GM18505 (cell line): Measurements from ENCODE around the gene NAGS.
"Not testable (repeated sequence)": the region's sequence is repeated elsewhere in the genome, so short reads cannot be mapped to it uniquely, and the experiment has no call there.

Source experiments
- ATAC-seq: cut with Tn5 transposase; IDR thresholded peaks from one replicate; pipeline ENCODE4 v1.9.1; 2021; ENCODE audit not compliant: unreplicated experiment
- POLR2A ChIP-seq: IDR thresholded peaks from 4 replicates; pipeline ENCODE4 v1.6.1; 2011; ENCODE audit warnings: borderline replicate concordance; ENCODE audit not compliant: insufficient read depth, insufficient read length; ENCODE audit errors: extremely low read depth

Gene NAGS

GRCh38 chr17:44006272-44006597 is 1.8 kb downstream of the NAGS start:
- no peak for ATAC-seq
- TF ChIP-seq POLR2A: no peak

DNA sequence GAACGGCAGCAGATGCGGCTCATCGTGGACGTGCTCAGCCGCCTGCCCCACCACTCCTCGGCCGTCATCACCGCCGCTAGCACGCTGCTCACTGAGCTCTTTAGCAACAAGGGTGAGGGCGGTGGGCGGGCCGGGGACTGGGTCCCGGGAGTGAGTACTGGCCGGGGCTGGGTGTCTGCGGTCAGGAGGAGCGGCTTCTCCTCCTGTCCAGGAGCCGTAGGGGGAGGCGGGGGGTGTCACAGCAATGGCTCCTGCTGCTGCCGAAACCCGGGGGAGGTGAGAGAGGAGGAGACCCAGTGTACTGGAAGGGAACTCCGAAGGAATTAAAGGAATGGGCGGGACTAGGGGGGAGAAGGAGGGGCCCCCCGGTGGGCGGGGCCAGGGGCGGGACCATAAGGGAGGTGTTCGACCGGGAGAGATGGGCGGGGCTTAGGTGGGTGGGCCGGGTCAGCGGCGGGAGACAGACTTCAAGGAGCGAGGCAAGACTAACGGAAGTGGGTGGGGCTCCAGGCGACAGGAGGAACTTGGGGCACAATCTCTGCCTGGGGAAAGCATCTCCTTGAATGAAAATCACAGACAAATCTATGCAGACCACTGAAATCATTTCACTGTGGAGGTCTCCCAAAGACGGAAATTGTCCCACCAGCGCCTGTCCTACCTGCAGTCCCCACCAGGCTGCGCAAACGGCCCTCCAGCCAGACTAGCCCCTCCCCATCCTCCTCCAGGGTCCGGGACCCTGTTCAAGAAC is 2.4 kb downstream of the NAGS start:
- TF ChIP-seq POLR2A: peak; percentile 33
- ATAC-seq: peak; percentile 55

GRCh38 chr17:44007346-44008204 is 3.2 kb downstream of the NAGS start:
- ATAC-seq: peak; percentile 5
- TF ChIP-seq POLR2A: no peak

DNA sequence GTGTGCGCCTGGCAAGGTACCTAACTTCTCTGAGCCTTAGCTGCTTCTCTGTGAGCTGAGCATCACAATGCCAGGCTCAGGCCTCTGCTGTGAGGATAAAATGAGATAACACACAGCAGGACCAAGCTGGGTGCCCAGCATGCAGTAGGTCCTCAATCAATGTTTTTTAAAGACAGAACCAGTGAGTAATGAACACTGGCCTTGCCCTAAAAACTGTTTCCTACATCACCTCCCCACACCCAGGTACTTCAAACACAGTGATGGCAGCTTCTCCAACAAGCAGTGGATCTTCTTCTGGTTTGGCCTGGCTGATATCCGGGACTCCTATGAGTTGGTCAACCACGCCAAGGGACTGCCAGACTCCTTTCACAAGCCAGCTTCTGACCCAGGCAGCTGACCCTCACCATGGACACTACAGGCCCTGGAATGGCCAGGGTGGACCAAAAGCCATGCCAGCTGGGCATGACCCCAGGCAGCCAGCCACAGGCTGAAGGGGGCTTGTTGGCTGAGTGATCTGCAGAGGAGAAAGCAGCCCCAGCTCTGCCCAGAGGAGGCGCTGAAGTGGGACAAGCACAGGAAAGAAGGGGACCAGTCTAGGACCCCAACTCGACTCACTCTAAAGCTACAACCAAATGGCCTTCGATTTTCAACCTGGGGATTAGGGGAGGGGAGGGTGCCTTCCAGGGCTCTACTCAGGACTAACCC is 3.9 kb downstream of the NAGS start:
- TF ChIP-seq POLR2A: no peak
- ATAC-seq: no peak

DNA sequence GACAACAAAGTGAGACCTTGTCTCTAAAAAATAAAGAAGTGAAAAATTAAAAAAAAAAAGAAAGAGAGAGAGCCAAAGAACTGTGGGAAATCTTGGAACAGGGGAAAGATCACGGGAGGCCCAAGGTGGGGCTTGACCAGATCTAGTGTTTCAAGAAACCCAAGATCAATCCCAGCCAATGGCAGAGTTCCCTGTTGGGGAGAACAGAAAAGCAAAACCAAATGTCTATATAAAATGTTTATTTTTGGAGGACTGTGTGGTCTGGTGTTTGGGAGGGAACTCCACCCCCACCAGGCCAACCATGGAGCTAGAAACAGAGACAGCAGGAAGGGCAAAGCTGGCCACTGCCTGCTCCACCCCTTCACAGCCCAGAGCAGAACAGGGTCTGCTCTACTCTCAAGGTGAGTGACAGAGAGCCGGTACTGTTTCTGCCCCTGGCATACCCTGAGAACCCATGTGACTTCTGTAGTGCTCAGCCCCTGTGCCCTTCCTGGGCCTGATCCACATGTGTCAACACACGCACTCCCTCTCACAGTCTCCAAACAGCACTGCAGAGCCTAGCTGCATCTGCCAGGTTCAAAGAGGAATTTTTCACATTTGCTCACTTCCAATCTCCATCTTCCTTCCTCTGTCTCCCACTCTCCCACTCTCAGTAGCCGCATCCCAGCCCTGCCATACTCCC is 6.7 kb downstream of the NAGS start:
- no peak for TF ChIP-seq POLR2A
- no peak for ATAC-seq

DNA sequence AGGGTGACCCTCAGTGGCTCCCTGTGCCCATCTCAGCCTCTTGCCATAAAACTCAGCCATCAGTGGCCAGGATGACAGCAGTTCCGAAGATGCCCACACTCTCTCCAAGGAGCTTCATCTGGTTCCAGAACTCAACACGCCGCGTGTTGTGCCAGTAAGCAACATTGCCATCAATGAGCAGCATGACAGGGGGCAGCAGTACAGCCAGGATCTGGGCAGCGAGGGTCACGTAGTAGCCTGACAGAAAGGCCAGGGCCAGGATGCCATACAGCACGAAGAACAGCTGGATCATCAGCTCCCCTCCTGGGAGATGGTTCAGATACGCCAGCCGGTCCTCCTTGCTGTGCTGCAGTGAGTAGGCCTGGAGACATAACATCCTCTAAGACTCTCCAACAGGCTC is 7.5 kb downstream of the NAGS start:
- TF ChIP-seq POLR2A: no peak
- no peak for ATAC-seq

DNA sequence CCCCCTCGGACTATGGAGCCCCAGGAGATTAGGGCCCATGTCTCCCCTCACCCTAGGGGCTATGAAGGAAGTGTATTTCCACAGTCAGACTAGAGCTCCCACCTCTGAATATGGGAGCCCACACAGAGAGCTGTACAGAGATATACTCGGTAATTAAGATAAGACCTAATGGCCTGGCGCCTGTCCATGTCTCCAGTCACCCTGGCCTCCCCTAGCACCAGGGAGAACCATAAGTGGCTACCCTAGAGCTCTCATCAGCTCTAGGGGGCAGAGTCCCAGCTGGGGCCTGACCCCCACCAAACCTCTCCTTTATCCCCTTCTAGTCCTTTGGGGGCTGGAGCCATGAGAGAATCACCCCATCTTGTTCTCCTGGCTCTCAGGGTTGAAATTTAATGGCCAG is 8.0 kb downstream of the NAGS start:
- ATAC-seq: no peak
- no peak for TF ChIP-seq POLR2A

- no peak for TF ChIP-seq POLR2A
These were observed 8.5 kb downstream of the NAGS start for GRCh38 chr17:44012874-44013273.

GRCh38 chr17:44014133-44014436 is 9.7 kb downstream of the NAGS start:
- no peak for ATAC-seq
- no peak for TF ChIP-seq POLR2A

More at GRCh38 chr17:44012874-44013273, 8.5 kb downstream of the NAGS start:
- no peak for ATAC-seq

DNA sequence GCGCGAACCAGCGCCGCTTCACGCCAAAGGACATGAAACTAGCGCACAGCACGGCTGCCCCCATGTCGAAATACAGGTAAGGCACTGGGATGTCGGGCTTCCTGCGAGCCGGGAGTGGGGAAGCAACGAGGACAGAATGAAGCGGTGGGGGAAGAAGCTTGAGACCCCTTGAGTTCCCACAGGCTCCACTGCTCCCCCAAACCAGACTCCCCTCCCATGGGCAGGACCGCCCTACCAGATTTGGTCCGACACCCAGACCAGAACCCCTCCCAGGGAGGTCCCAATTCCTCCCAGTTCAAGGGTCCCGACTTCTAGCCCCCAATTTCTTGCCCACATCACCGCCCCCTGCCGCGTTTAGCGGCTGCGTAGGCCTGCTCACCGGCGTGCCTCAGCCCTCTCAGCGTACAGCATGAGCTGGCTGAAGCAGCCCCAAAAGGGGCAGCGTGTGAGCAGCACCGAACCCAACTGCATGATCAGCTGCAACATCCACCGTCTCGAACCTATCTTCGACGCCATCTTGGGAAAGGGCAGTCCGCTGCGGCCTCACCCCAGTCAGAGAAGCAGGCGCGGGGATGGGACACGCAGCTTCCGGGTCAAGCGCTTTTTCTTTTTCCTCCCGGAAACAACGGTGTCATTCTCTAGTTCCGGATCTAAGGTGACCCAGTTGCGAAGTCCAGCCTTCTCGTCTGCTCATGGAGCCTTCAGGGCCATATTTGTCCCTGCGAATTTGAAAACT is 10.2 kb downstream of the NAGS start, which contains the start of gene TMEM101:
TSS of gene TMEM101 (minus strand) at position 527 of the 736 bp plus-strand sequence. CDS start at position 516, 11 bp downstream.
- peak; percentile 81 for ATAC-seq
- TF ChIP-seq POLR2A: peak; percentile 83

GRCh38 chr17:44021227-44021626 is 16.8 kb downstream of the NAGS start:
- ATAC-seq: not testable (repeated sequence)

GRCh38 chr17:44022246-44022645 is 17.8 kb downstream of the NAGS start:
- ATAC-seq: no peak
- TF ChIP-seq POLR2A: no peak
